GM19463 (cell line): ENCODE measurements around the gene CALN1.
"Not testable (repeated sequence)": the region's sequence is repeated elsewhere in the genome, so short reads cannot be mapped to it uniquely, and the experiment has no call there.

Source experiments
- ATAC-seq: cut with Tn5 transposase; IDR thresholded peaks from one replicate; pipeline ENCODE4 v1.9.1; 2021; ENCODE audit warnings: mild to moderate bottlenecking, moderate library complexity; ENCODE audit not compliant: unreplicated experiment

CALN1 gene

GRCh38 chr7:71824006-71824760 is 588.0 kb downstream of the CALN1 start:
- ATAC-seq: no peak

GRCh38 chr7:71822406-71822805 is 589.7 kb downstream of the CALN1 start:
- not testable (repeated sequence) for ATAC-seq

- ATAC-seq: no peak
Measured at GRCh38 chr7:71817916-71818315, 594.2 kb downstream of the CALN1 start.

GRCh38 chr7:71808115-71808514 is 604.0 kb downstream of the CALN1 start:
- no peak for ATAC-seq

- no peak for ATAC-seq
Measured at GRCh38 chr7:71804256-71804655, 607.9 kb downstream of the CALN1 start.

GRCh38 chr7:71801976-71802375 is 610.2 kb downstream of the CALN1 start:
- ATAC-seq: no peak

GRCh38 chr7:71800321-71800720 is 611.8 kb downstream of the CALN1 start:
- no peak for ATAC-seq

GRCh38 chr7:71795410-71795809 is 616.7 kb downstream of the CALN1 start:
- no peak for ATAC-seq

- no peak for ATAC-seq
Measured at GRCh38 chr7:71793251-71793650, 618.9 kb downstream of the CALN1 start.

GRCh38 chr7:71787513-71787912 is 624.6 kb downstream of the CALN1 start:
- ATAC-seq: no peak

- ATAC-seq: no peak
Measured at GRCh38 chr7:71785216-71785615, 626.9 kb downstream of the CALN1 start.

GRCh38 chr7:71784781-71785180 is 627.4 kb downstream of the CALN1 start:
- ATAC-seq: no peak

- no peak for ATAC-seq
Measured at GRCh38 chr7:71784180-71784579, 628.0 kb downstream of the CALN1 start.

GRCh38 chr7:71783779-71784178 is 628.4 kb downstream of the CALN1 start:
- no peak for ATAC-seq

GRCh38 chr7:71782051-71782450 is 630.1 kb downstream of the CALN1 start:
- ATAC-seq: no peak

- no peak for ATAC-seq
Measured at GRCh38 chr7:71780282-71780681, 631.9 kb downstream of the CALN1 start.

GRCh38 chr7:71777278-71777677 is 634.9 kb downstream of the CALN1 start:
- no peak for ATAC-seq

- no peak for ATAC-seq
Measured at GRCh38 chr7:71776726-71777125, 635.4 kb downstream of the CALN1 start.

- no peak for ATAC-seq
Measured at GRCh38 chr7:71775648-71776047, 636.5 kb downstream of the CALN1 start.

GRCh38 chr7:71772779-71773178 is 639.4 kb downstream of the CALN1 start:
- no peak for ATAC-seq

- no peak for ATAC-seq
Measured at GRCh38 chr7:71770269-71770907, 641.8 kb downstream of the CALN1 start.

- ATAC-seq: no peak
Measured at GRCh38 chr7:71769326-71769725, 642.8 kb downstream of the CALN1 start.

GRCh38 chr7:71768450-71768849 is 643.7 kb downstream of the CALN1 start:
- ATAC-seq: no peak
